Upper lobe of left lung (tissue), 4 donors: ENCODE results near the gene APOC3.

ENCODE experiments used
- POLR2AphosphoS5 ChIP-seq, 2 donors: sonication (generic); formaldehyde crosslinking; IDR thresholded peaks; one replicate each; pipeline ENCODE4 v1.5.1; 2017; ENCODE audit warnings: antibody characterized with exemption in 2 of 2
- TF ChIP-seq, protein P1 (sequence below), 6 experiments: fragments of 450-650 bp in 4 of 6; fragments of 200-600 bp in 2 of 6; sonication (generic) in 2 of 6; IDR thresholded peaks; one replicate each; pipeline ENCODE4 v1.5.1; 2016 to 2019; ENCODE audit warnings: antibody characterized with exemption in 6 of 6

DNA sequence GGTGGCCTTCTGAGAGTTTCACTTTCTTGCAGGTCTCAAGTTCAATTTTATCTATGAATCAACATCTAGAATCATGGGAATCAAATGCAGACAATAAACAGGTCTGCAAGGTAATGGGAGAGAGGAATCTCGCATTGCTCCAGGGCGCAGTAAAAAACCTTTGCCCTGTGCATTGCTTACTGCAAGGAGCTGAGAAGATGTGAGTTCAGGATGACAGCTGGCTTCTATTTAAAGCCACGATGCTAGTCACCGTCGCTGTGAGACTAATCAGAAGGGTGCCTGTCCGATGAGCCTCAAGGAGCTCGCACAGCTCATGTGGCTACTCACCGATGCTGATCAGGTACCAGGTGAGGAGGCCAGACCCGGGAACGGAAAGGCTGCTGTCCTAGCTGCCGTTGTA, 37.9 kb downstream of the APOC3 start:
- TF ChIP-seq, protein P1, sequence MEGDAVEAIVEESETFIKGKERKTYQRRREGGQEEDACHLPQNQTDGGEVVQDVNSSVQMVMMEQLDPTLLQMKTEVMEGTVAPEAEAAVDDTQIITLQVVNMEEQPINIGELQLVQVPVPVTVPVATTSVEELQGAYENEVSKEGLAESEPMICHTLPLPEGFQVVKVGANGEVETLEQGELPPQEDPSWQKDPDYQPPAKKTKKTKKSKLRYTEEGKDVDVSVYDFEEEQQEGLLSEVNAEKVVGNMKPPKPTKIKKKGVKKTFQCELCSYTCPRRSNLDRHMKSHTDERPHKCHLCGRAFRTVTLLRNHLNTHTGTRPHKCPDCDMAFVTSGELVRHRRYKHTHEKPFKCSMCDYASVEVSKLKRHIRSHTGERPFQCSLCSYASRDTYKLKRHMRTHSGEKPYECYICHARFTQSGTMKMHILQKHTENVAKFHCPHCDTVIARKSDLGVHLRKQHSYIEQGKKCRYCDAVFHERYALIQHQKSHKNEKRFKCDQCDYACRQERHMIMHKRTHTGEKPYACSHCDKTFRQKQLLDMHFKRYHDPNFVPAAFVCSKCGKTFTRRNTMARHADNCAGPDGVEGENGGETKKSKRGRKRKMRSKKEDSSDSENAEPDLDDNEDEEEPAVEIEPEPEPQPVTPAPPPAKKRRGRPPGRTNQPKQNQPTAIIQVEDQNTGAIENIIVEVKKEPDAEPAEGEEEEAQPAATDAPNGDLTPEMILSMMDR (IDR thresholded peaks at IDR 0.05): no peak
- TF ChIP-seq POLR2AphosphoS5 (IDR thresholded peaks at IDR 0.05): no peak
